NCI-H460 (cell line): ENCODE results near the gene SLC66A1. TPM values are rescaled to one million over a fixed set of nuclear protein-coding genes. Genes with fewer than 3 reads are reported as not detected.
"Not testable (repeated sequence)": the region's sequence is repeated elsewhere in the genome, so short reads cannot be mapped to it uniquely, and the experiment has no call there.

Experiments
- DNase-seq: peaks from one replicate; pipeline ENCODE4 v3.0.0-alpha.2; 2016; ENCODE audit warnings: low read depth; ENCODE audit errors: extremely low read depth
- total RNA-seq: library from RNA; depleted of rRNA; stranded (reverse); fragments of >200 nt; shearing (Covaris generic); gene quantifications from 2 replicates; pipeline ENCODE4 v1.2.3, GENCODE V29; 2014

The SLC66A1 gene
- total RNA-seq, 1 experiment from 2014 or later: 10.5 TPM

DNA sequence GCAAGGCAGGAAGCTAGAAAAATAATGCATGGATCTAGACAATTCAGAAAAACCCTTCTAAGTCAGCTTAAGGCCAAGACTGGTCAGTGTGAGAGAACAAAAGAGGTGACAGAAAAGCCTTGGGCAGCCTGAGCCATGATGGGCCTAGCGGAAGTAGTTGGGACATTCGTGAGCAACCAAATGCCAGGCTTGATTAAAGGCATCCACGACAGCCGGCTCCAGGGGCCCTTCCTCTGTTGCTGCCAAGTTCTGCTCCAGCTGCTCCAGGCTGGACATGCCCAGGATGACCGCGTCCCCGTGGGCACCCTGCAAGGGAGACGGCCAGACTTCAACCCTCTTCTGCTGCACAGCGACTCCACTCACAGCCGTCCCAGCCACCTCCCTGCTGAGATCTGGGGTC is 8.0 kb upstream of the SLC66A1 start:
- not testable (repeated sequence) for DNase-seq

DNA sequence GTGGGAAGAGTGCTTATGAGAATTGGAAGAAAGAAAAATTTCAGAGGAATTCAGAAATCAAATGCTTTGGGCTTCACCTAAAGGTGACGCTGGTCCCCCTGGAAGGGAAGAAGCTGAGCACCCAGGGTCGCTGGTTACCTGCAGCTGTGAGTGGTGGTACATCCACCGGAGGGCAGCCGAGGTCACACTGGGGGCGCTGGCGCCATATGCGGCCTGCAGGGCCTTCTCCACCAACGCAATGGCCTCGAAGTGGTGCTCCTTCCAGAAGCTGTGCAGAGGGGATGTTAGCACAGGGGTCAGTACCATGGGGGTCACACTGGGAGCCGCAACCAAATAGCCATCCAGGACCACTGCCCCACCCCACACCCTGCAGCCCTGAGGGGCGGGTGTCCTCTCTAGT is 6.2 kb upstream of the SLC66A1 start:
- no peak for DNase-seq

- DNase-seq: no peak
Observed at GRCh38 chr1:19306941-19307340, 5.2 kb upstream of the SLC66A1 start.

DNA sequence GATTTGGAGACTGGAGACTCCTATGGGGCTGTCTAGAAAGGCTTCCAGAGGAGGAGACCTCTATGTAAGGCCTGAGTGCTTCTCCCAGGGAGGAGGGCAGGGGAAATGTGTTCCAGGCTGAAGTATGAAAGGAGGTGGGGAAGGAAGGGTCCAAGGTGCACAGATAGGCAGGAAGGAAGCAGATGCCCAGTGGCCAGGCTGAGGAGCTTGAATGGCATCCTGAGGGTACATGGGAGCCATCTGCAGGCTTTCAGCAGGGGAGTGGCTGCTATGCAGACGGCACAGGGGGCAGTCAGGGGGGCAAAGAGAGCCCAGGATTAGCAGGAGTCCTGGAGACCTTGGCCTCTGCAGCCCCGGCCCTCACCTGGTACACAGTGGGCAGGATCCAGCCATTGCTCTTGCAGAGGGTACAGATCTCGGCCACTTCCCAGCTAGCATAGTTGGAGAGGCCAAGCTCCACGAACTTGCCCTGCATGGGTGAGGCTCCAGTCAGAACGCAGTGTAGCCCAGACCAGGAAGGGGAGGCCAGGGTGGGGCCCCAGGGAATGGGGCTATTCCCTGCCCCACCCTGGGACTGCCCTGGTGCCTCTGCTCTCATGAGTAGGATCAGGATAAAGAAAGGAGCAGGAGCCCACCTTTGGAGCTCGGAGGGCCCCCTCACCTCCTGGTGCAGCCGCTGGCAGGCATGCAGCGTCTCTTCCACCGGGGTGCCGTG is 4.2 kb upstream of the SLC66A1 start:
- no peak for DNase-seq

DNA sequence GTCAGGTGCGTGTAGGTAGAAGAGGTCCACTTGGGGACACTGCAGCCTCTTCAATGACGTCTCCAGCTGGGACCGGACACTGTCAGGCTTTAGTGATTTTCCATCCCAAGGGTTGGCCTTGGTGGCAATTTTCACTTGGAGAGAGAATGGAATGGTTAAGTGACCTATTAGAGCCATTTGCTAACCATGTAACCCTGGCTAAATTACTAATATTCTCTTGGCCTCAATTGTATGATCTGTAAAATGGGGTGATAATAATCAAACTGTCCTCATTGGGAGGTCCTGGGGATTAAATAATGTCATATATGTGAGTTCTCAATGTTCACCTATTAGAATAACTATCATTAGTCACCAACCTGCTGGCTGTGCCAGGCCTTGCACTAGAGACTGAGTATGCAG is 3.6 kb upstream of the SLC66A1 start:
- no peak for DNase-seq

DNA sequence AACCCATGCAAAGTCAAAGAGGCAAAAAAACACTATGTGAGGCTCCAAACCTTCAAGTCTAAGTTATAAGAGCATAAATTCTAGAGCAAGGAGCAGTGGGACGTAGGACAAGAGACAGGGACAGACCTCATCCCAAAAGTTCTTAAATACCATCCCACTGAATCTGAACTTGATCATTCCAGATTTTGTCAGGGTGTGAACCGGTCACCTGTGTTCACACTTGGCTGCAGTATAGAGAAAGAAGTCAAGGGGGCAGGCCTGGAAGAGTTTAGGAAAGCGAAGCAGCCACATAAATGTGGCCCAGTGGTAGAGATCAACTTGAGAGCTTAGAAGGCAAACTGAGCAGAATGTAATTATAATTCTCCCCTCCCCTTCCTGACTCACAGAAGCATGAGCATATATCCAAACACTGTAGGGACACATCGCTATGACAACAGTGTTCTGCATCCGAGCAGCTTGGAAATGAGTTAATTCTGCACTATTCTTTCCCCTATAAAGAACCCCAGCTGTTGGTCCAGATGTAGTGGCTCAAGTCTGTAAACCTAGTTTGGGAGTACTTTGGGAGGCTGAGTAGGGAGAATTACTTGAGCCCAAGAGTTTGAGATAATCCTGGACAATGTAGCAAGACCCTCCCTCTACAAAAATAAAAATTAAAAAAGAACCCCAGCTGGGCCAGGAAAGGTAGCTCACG is 2.9 kb upstream of the SLC66A1 start:
- DNase-seq: no peak

DNA sequence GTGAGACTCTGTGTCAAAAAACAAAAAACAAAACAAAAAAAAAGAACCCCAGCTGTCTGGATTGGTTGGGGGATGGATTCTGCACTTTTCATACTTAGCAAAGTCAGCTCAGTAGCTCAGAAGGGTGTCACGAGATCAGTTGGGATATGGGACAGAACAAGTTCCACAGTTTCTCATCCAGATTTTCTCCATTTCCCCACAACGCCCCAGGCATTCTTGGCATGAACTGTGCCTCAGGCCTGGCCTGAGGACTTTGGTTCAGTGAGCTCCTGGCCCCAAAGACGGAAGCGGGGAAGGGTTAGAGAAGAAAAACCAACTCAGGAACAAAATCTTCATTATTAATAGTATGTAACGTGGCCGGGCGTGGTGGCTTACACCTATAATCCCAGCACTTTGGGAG is 2.1 kb upstream of the SLC66A1 start:
- DNase-seq: no peak

DNA sequence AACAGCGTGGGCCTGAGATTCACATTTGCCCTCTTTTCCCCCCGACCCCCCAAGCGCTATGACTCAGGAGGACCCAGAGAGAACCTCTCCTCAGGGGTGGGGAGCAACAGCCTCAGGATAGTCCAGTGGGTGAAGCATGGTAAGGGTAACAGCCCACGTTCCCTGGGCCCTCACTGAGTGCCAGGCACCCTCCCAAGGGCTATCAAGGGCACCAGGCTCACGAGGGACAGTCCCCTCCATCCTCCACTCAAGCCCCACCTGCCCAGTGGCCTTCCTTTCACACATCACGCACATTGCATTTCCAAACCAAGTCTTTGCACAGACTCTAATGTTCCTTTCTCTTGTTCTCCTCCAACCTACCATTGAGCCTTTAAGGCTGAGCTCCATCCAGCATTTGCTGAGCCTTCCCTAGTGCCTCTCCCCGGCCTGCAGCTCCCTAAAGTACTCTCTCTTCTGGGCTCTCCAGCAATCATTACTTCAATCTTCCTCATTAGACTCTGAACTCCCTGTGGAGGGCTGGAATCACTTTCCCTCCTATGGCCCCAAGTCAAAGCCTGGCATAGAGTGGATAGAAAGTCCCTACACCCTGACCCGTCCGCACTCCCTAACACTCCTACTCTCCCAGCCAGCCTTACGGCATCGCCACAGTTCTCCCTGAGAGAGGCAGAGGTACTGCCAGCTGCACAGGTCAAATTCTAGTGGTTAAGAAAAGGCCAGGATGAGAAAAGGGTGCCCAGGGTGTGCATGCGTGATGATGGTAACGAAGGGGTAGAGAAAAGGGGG is 1.2 kb upstream of the SLC66A1 start:
- no peak for DNase-seq

GRCh38 chr1:19311503-19311930 is 609 bp upstream of the SLC66A1 start:
- DNase-seq: no peak

DNA sequence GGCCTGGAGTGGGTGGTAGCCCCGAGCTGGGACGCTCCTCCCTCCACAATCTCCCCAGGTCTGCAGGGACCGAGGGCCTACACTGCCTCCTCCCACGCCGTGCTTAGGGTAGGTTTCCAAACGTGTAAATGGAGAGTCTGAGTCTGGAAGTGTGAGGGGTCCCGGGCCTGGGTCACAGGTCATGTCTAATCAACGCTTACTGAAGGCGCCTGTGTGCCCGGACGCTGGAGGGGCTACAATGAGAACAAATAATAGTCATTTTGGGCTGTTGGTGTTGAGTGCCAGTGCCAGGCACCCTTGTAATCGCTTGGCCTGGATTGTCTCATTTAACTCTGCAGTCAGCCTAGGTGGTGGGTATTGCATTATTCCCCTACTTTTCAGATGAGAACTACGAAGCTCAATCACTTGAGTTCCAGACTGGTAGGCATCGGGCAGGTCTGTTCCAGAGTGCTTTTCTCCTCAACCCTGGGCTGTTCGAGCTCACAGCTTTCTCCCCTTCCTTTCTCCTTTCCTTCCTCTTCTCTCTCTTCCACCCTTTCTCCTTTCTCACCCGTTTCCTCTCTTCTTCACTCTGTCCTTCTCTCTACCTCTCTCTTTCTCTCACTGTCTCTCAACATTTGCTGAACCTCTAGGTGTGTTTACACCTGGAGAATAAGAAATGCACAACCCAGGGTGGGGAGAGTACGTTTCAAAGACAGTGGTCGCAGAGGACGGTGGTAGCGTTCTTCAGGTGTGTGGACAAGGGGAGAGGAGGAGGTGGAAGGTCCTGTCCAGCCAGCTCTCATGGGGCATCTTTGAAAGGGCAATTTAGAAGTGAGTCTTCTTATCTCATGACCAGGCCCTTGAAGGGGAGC is 883 bp downstream of the SLC66A1 start:
- no peak for DNase-seq

- DNase-seq: no peak
Observed at GRCh38 chr1:19313636-19313959, 1.5 kb downstream of the SLC66A1 start.

DNA sequence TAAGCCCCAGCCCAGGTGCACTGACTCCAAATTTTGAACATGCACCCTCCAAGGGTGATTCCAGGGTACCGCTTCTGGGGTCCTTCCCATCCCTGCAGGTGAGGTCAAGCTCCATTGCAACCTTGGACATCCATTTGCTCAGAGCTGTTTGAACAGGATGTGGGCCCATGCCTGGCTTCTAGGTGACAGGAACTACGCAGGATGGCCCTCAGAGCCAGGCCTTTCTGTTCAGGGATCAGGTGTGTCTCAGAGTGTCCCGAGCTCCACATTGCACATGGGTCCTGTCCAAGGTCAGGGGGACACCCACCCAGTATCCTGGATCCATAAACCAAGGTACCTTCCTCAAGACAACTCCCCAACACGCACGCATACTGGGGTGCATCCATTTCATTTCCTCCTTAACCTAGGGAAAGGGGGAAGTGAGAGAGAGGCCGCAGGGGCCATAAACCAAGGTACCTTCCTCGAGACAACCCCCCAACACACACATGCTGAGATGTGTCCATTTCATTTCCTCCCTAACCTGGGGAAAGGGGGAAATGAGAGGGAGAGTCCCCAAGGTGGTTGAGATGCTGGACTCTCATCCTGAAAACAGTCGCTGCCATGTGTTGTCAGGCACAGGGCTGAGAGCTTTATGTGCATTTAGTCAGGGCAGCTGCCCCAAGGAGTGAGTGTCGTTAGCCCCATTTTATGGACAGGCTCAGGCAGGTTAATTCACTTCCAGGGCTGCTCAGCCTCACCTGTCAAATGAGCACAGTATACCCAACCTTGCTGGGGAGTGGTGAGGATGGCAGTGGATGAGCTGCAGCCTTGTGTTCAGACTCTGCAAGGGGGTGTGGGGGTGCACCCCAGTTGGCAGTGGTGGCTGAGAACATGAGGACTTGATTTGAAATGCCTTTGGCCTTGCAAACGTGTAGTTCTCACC is 2.1 kb downstream of the SLC66A1 start:
- no peak for DNase-seq

GRCh38 chr1:19315378-19316198 is 3.5 kb downstream of the SLC66A1 start:
- DNase-seq: no peak

DNA sequence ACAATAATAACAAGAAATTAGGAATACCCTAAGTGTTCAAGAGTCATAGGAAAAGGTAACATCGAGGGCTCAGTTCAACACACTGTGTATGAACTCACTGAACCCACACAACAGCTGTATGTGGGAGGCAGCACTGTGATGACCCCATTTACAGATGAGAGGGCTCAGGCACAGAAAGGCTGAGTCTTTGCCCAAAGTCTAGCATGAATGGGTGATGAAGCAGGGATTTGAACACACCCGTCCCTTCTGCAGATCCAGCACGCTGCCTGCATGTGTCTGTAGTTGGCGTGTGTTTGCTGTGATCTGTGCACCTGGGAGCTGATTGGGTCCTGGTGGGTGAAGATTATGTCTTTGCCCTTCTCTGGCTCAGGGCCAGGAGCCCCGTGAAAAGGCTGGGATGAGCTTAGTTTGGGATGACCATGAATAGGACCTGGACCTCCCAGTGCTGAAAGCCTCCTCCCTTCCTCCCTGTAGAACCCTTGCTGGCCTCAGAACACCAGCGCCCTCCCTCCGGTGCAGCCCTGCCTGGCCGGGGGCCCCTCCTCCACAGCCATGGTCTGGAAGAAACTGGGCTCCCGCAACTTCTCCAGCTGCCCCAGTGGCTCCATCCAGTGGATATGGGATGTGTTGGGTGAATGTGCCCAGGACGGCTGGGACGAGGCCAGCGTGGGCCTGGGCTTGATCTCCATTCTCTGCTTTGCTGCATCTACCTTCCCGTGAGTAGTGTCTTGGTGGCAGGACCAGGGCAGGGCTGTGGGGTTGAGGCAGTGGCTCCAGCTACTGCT is 5.2 kb downstream of the SLC66A1 start:
- no peak for DNase-seq

GRCh38 chr1:19319196-19319595 is 7.1 kb downstream of the SLC66A1 start:
- DNase-seq: no peak

- no peak for DNase-seq
Observed at GRCh38 chr1:19321071-19321470, 8.9 kb downstream of the SLC66A1 start.

DNA sequence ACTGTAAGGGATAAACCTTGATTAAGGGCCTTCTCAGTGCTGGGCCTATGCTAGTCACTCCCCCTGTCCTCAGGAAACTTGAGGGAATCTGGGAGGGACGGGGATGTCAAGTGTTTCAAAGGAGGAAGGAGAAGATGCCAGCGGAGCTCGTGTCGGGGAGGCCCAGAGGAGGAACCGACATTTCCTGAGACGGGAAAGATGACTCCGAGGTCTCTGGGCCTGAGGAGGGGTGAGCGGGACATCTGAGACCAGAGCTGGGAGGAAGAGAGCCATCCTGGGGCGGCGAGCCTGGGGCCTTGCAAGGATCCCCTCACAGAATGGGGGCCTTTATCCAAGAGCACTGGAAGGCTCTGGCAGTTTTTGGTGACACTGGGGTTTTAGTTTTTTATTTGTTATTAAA is 10.4 kb downstream of the SLC66A1 start:
- no peak for DNase-seq

DNA sequence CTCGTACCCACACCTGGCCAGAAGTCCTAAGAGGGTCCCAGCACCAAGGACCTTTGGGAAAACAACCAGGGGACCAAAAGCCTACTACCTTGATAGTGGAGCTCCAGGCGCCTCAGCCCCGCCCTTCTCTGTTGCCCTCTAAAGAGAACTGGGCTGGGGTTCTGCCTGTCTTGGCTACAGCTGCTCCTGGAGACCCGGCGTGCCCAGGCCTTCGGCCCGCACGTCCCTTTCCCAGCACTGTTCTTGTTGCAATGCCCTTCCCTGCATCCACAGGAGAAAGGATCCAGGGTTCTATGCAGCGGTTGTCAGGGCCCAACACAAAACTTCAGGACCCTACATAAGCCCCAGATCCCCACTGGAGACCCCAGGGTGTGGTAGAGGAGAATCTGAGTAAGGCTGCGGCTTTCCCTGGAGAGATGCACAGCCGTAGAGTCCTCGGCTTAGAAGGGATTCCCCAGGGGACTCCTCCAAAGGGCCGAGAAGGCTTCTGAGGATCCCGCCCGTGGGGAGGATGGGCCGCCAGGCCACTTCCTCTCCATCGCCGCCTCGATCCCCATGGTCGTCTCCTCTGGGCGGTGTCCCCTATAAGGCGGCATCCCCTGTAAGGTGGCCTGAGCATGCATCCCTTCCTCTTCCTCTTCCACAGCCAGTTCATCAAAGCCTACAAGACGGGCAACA is 12.0 kb downstream of the SLC66A1 start:
- DNase-seq: no peak
